ENCODE results near the gene USP44.

DNA sequence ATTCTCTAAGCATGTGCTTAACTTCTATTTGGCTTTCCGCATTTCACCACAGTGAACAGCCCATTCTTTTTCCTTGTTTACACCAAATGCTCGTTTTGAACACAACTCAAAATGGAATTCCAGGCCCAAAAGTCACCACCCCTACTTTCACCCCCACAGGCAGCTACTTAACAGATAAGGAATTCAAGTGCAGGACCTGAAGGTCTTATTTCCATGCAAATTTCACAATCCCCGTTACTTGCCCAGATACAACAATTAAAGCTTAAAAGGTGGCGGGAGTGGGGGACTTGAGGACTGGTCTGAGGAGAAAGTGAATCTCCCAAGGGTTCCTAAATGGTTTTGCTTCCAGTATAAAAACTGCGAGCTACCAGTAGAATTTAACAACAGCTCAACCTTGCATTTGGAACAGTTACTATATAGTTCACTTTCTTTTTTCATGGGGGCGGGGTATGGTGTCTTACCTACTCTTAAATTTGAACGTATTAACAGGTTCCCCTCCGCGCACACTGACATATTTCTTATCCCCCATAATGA, 3.7 kb downstream of the USP44 start:
- TF ChIP-seq RAD21 (IDR thresholded peaks at IDR 0.05 in 1 of 2, conservative IDR thresholded peaks at IDR 0.05 in 1 of 2; ENCODE audit: low read depth in 2 of 2, low read length in 2 of 2) (no peak), BCL11A (IDR thresholded peaks at IDR 0.05; ENCODE audit: low read depth in 2 of 2, low read length in 2 of 2) (no peak), HDAC2 (IDR thresholded peaks at IDR 0.05; ENCODE audit: borderline replicate concordance in 1 of 2, low read depth in 2 of 2, low read length in 2 of 2) (peak; percentile 34 to 39; a peak in 1 of 4 replicates), EP300 (IDR thresholded peaks at IDR 0.05; ENCODE audit: borderline replicate concordance in 1 of 2, low read depth in 2 of 2, low read length in 2 of 2) (no peak), NRF1 (IDR thresholded peaks at IDR 0.05; ENCODE audit: low read depth, low read length) (no peak), ZNF274 (IDR thresholded peaks at IDR 0.05; ENCODE audit: borderline replicate concordance, extremely low read depth, low read length) (no peak), POLR2A (IDR thresholded peaks at IDR 0.05; ENCODE audit: control extremely low read depth in 1 of 2, low read depth in 2 of 2, low read length in 2 of 2) (peak; percentile 54 to 59; a peak in 1 of 3 replicates)
- TF ChIP-seq, protein P1, sequence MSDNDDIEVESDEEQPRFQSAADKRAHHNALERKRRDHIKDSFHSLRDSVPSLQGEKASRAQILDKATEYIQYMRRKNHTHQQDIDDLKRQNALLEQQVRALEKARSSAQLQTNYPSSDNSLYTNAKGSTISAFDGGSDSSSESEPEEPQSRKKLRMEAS (IDR thresholded peaks at IDR 0.05), result no peak
- TF ChIP-seq, protein P2, sequence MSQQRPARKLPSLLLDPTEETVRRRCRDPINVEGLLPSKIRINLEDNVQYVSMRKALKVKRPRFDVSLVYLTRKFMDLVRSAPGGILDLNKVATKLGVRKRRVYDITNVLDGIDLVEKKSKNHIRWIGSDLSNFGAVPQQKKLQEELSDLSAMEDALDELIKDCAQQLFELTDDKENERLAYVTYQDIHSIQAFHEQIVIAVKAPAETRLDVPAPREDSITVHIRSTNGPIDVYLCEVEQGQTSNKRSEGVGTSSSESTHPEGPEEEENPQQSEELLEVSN (IDR thresholded peaks at IDR 0.05), result no peak
- TF ChIP-seq, protein P3, sequence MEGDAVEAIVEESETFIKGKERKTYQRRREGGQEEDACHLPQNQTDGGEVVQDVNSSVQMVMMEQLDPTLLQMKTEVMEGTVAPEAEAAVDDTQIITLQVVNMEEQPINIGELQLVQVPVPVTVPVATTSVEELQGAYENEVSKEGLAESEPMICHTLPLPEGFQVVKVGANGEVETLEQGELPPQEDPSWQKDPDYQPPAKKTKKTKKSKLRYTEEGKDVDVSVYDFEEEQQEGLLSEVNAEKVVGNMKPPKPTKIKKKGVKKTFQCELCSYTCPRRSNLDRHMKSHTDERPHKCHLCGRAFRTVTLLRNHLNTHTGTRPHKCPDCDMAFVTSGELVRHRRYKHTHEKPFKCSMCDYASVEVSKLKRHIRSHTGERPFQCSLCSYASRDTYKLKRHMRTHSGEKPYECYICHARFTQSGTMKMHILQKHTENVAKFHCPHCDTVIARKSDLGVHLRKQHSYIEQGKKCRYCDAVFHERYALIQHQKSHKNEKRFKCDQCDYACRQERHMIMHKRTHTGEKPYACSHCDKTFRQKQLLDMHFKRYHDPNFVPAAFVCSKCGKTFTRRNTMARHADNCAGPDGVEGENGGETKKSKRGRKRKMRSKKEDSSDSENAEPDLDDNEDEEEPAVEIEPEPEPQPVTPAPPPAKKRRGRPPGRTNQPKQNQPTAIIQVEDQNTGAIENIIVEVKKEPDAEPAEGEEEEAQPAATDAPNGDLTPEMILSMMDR (IDR thresholded peaks at IDR 0.05; ENCODE audit: control extremely low read depth in 1 of 3, insufficient read depth in 1 of 3, low read depth in 1 of 3, low read length in 3 of 3), result no peak
- TF ChIP-seq, protein P4, sequence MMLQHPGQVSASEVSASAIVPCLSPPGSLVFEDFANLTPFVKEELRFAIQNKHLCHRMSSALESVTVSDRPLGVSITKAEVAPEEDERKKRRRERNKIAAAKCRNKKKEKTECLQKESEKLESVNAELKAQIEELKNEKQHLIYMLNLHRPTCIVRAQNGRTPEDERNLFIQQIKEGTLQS (IDR thresholded peaks at IDR 0.05; ENCODE audit: insufficient read depth, low read depth, low read length), result no peak
